ENCODE data around the gene ING5. TPM values are rescaled to one million over a fixed set of nuclear protein-coding genes. Genes with fewer than 3 reads are reported as not detected.

Gene ING5
- total RNA-seq, 4 donors from 2014 or later = 12.1 to 33.9 (median 27.5) TPM

DNA sequence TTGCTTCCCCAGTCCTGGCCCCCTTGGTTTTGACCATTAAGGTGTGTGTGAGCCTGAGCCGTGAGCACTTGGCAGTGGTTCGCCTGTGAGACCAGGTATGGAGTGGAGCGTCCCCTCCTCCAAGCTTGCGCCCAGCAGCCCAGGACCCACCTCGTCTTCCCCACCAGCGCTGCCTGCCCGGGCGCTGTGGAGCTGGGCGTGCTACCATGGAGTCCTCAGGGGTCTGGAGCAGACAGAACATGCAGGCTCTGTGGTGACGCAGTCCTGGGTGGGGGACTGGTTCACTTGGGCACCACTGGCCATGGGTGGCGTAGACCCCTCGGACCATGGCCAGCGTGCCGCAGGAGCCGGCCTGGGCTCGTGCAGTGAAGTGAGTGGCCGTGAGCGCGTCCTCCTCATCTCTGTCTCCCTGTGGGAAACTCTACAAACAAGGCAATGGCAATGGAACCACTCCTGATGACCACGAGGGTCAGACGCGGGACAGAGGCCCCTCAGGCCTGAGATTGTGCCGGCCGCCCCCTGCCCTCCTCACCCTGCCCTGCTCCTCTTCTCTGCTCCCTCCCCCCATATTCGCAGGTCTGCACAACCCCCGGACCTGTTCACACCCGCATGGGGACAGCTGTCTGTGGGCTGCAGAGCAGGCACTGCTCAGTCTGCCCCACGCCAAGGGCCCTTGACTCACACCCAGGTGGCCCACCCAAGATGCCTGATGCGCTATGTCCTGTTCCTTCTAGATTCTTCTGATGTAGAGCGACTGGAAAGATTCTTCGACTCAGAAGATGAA, 30.2 kb upstream of the ING5 start:
- intact Hi-C loops (cut with DNase I; ENCODE audit: low total_unique reads) = no loop called here
- peaks cover 0 to 59% of the 10 kb centered on the region in 2 donors for H3K36me3 ChIP-seq
- in situ Hi-C loops (cut with MboI; ENCODE audit: low sequenced_read_pairs in 4 of 4) = no loop called here
- H3K27ac ChIP-seq = no peak overlapping the region
- H3K4me3 ChIP-seq = no peak overlapping the region
- ATAC-seq (no peak), DNase-seq (no peak)
- H3K9me3 ChIP-seq = no peaks in the 10 kb centered on the region
- TF ChIP-seq, protein P1, sequence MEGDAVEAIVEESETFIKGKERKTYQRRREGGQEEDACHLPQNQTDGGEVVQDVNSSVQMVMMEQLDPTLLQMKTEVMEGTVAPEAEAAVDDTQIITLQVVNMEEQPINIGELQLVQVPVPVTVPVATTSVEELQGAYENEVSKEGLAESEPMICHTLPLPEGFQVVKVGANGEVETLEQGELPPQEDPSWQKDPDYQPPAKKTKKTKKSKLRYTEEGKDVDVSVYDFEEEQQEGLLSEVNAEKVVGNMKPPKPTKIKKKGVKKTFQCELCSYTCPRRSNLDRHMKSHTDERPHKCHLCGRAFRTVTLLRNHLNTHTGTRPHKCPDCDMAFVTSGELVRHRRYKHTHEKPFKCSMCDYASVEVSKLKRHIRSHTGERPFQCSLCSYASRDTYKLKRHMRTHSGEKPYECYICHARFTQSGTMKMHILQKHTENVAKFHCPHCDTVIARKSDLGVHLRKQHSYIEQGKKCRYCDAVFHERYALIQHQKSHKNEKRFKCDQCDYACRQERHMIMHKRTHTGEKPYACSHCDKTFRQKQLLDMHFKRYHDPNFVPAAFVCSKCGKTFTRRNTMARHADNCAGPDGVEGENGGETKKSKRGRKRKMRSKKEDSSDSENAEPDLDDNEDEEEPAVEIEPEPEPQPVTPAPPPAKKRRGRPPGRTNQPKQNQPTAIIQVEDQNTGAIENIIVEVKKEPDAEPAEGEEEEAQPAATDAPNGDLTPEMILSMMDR (IDR thresholded peaks at IDR 0.05 in 4 of 5, conservative IDR thresholded peaks at IDR 0.05 in 1 of 5) = no peak
- no peak for TF ChIP-seq POLR2A (IDR thresholded peaks at IDR 0.05)
- no peaks in the 10 kb centered on the region for H3K27me3 ChIP-seq
- H3K4me1 ChIP-seq = no peaks in the 10 kb centered on the region

GRCh38 chr2:241672243-241673188, 29.3 kb upstream of the ING5 start:
- TF ChIP-seq, protein P1 (IDR thresholded peaks at IDR 0.05 in 4 of 5, conservative IDR thresholded peaks at IDR 0.05 in 1 of 5) = no peak
- TF ChIP-seq POLR2A (IDR thresholded peaks at IDR 0.05) = no peak
- in situ Hi-C loops (cut with MboI; ENCODE audit: low sequenced_read_pairs in 4 of 4) = no loop called here
- Histone ChIP-seq H3K9me3 (no peaks in the 10 kb centered on the region), H3K36me3 (peaks cover 0 to 53% of the 10 kb centered on the region in 2 donors), H3K4me1 (no peaks in the 10 kb centered on the region), H3K27me3 (no peaks in the 10 kb centered on the region), H3K27ac (no peak overlapping the region), H3K4me3 (no peak overlapping the region)
- intact Hi-C loops (cut with DNase I; ENCODE audit: low total_unique reads) = no loop called here
- no peak for ATAC-seq
- no peak for DNase-seq

GRCh38 chr2:241673189-241673663, 28.6 kb upstream of the ING5 start:
- no peak for ATAC-seq
- in situ Hi-C loops (cut with MboI; ENCODE audit: low sequenced_read_pairs in 4 of 4) (no loop called here), intact Hi-C loops (cut with DNase I; ENCODE audit: low total_unique reads) (no loop called here)
- H3K36me3 ChIP-seq = peaks cover 0 to 51% of the 10 kb centered on the region in 2 donors
- H3K9me3 ChIP-seq = no peaks in the 10 kb centered on the region
- DNase-seq = no peak
- H3K27me3 ChIP-seq = no peaks in the 10 kb centered on the region
- TF ChIP-seq, protein P1 (IDR thresholded peaks at IDR 0.05 in 4 of 5, conservative IDR thresholded peaks at IDR 0.05 in 1 of 5) = no peak
- TF ChIP-seq POLR2A (IDR thresholded peaks at IDR 0.05) = no peak
- H3K4me1 ChIP-seq = no peaks in the 10 kb centered on the region
- no peak overlapping the region for H3K4me3 ChIP-seq
- no peak overlapping the region for H3K27ac ChIP-seq

- no peak for TF ChIP-seq POLR2A (IDR thresholded peaks at IDR 0.05)
- TF ChIP-seq, protein P1 (IDR thresholded peaks at IDR 0.05 in 4 of 5, conservative IDR thresholded peaks at IDR 0.05 in 1 of 5) = no peak
- H3K27ac ChIP-seq = no peak overlapping the region
- no peaks in the 10 kb centered on the region for H3K4me1 ChIP-seq
- DNase-seq (no peak), ATAC-seq (no peak)
- no peaks in the 10 kb centered on the region for H3K9me3 ChIP-seq
- no peaks in the 10 kb centered on the region for H3K27me3 ChIP-seq
- in situ Hi-C loops (cut with MboI; ENCODE audit: low sequenced_read_pairs in 4 of 4) (no loop called here), intact Hi-C loops (cut with DNase I; ENCODE audit: low total_unique reads) (no loop called here)
- peaks cover 0 to 46% of the 10 kb centered on the region in 2 donors for H3K36me3 ChIP-seq
- no peak overlapping the region for H3K4me3 ChIP-seq
Observed at GRCh38 chr2:241673797-241674725, 27.8 kb upstream of the ING5 start.

Data from gastrocnemius medialis (tissue), 4 donors.